SU-DHL-6 (cell line): ENCODE measurements around the gene FGF1.

ENCODE experiments used
- H2AFZ ChIP-seq: fragments of 200-600 bp; sonication (generic); 2 replicates; pipeline ENCODE4 v1.6.1; 2014; ENCODE audit warnings: low read depth, mild to moderate bottlenecking, moderate library complexity, mixed read lengths, antibody characterized with exemption, low read length; ENCODE audit not compliant: severe bottlenecking
- H3F3A ChIP-seq: fragments of 200-600 bp; shearing (Covaris generic); 2 replicates; pipeline ENCODE4 v1.6.0; 2016; ENCODE audit warnings: antibody characterized with exemption, mild to moderate bottlenecking; ENCODE audit not compliant: insufficient read depth
- H3K27ac ChIP-seq: fragments of 200-600 bp; sonication (generic); 2 replicates; pipeline ENCODE4 v1.5.1; 2016; ENCODE audit warnings: low read depth, mild to moderate bottlenecking, low read length, moderate library complexity, mixed read lengths
- H3K27me3 ChIP-seq: fragments of 200-600 bp; sonication (generic), shearing (Covaris generic); 2 replicates; pipeline ENCODE4 v1.6.0; 2014; ENCODE audit warnings: mild to moderate bottlenecking, low read length
- H3K36me3 ChIP-seq: fragments of 200-600 bp; sonication (generic); 2 replicates; pipeline ENCODE4 v1.6.1; 2014; ENCODE audit warnings: mild to moderate bottlenecking, low read length, mixed read lengths
- H3K4me2 ChIP-seq: fragments of 300-600, 200-600 bp; shearing (Covaris generic), sonication (generic); 2 replicates; pipeline ENCODE4 v1.6.0; 2014; ENCODE audit warnings: low read length, low read depth, mild to moderate bottlenecking; ENCODE audit not compliant: poor library complexity, severe bottlenecking
- H3K4me3 ChIP-seq: fragments of 200-600 bp; sonication (generic); 2 replicates; pipeline ENCODE4 v1.5.1; 2014; ENCODE audit warnings: antibody characterized with exemption, low read length, mild to moderate bottlenecking, mixed read lengths; ENCODE audit not compliant: insufficient read depth, poor library complexity, severe bottlenecking
- H3K79me2 ChIP-seq: fragments of 200-600 bp; sonication (generic); 2 replicates; pipeline ENCODE4 v1.6.1; 2014; ENCODE audit warnings: mild to moderate bottlenecking, low read length, moderate library complexity; ENCODE audit not compliant: insufficient read depth
- H3K9ac ChIP-seq: fragments of 200-600 bp; sonication (generic); 2 replicates; pipeline ENCODE4 v1.7.0; 2014; ENCODE audit warnings: mild to moderate bottlenecking, low read length
- H3K9me2 ChIP-seq: fragments of 200-600 bp; sonication (generic); replicated peaks from 2 replicates; pipeline ENCODE4 v1.6.1; 2014; ENCODE audit warnings: low read length; ENCODE audit not compliant: insufficient read depth
- H3K9me3 ChIP-seq: fragments of 200-600 bp; sonication (generic); 2 replicates; pipeline ENCODE4 v1.6.1; 2014; ENCODE audit warnings: low read length, mixed read lengths; ENCODE audit not compliant: insufficient read depth
- H4K20me1 ChIP-seq: fragments of 200-600 bp; sonication (generic); 2 replicates; pipeline ENCODE4 v1.6.1; 2014; ENCODE audit warnings: low read depth, mild to moderate bottlenecking, antibody characterized with exemption, low read length, moderate library complexity, mixed read lengths
- EZH2phosphoT487 ChIP-seq: fragments of 200-600 bp; sonication (generic), shearing (Covaris generic); conservative IDR thresholded peaks from 2 replicates; pipeline ENCODE4 v1.6.1; 2018; ENCODE audit warnings: mild to moderate bottlenecking, antibody characterized with exemption, low read length, moderate library complexity, mixed read lengths
- TF ChIP-seq, protein P1 (sequence below): fragments of 200-600 bp; sonication (generic); IDR thresholded peaks from one replicate; pipeline ENCODE4 v1.5.1; 2017; ENCODE audit warnings: antibody characterized with exemption, mild to moderate bottlenecking, low read length, moderate library complexity; ENCODE audit not compliant: insufficient read depth, poor library complexity, severe bottlenecking

FGF1 gene

DNA sequence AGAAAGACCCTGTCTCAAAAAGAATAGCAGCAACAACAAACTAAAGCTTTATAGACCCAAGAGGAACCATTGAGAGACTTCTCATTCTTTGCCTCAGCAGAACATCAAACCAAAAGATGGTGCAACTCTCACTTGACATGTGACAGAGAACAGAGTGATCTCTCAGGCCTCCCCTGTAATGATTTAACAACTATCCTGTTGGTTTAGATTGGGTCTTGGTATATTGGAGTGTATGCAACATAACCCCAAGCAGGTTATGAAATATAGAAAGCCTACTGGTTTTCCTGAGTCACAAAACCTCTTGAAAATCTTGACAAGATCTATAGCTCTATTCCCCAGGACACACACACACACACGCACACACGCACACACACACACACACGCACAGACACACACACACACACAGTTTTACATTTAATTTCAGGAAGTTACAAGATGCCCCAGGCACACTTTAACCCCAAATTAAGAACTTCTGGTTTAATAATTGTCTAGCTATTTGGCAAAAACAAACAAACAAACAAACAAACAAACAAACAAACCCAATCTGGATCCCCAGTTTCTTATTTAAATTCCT, 6.5 kb upstream of the FGF1 start:
- H3K9me3 ChIP-seq, result no peaks in the 10 kb centered on the region
- H2AFZ ChIP-seq, result no peak overlapping the region
- H3K4me3 ChIP-seq, result no peak overlapping the region
- TF ChIP-seq, protein P1, sequence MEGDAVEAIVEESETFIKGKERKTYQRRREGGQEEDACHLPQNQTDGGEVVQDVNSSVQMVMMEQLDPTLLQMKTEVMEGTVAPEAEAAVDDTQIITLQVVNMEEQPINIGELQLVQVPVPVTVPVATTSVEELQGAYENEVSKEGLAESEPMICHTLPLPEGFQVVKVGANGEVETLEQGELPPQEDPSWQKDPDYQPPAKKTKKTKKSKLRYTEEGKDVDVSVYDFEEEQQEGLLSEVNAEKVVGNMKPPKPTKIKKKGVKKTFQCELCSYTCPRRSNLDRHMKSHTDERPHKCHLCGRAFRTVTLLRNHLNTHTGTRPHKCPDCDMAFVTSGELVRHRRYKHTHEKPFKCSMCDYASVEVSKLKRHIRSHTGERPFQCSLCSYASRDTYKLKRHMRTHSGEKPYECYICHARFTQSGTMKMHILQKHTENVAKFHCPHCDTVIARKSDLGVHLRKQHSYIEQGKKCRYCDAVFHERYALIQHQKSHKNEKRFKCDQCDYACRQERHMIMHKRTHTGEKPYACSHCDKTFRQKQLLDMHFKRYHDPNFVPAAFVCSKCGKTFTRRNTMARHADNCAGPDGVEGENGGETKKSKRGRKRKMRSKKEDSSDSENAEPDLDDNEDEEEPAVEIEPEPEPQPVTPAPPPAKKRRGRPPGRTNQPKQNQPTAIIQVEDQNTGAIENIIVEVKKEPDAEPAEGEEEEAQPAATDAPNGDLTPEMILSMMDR, result no peak
- TF ChIP-seq EZH2phosphoT487, result no peak
- no peaks in the 10 kb centered on the region for H4K20me1 ChIP-seq
- no peaks in the 10 kb centered on the region for H3F3A ChIP-seq
- no peak overlapping the region for H3K27ac ChIP-seq
- no peaks in the 10 kb centered on the region for H3K27me3 ChIP-seq
- no peaks in the 10 kb centered on the region for H3K9me2 ChIP-seq
- no peak overlapping the region for H3K9ac ChIP-seq
- no peak overlapping the region for H3K4me2 ChIP-seq
- no peaks in the 10 kb centered on the region for H3K79me2 ChIP-seq
- no peaks in the 10 kb centered on the region for H3K36me3 ChIP-seq

DNA sequence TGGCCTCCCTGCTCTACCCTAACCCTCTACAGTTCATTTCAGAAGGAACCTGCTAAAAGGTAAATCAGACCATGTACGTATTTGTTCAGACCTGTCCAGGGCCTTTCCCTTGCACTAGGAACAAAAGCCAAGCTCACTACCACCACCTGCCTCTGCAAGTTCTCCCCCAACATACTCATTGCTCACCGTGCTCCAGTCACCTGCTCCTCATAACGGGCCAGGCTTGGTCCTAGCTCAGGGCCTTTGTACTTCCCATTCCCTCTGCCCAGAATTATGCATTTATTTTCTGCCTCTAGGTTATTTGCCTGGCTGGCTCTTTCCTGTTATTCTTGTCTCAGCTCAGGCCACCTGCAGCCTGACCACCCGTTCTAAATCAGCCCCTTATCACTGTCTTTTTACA, 4.8 kb upstream of the FGF1 start:
- H4K20me1 ChIP-seq, result no peaks in the 10 kb centered on the region
- H3K4me2 ChIP-seq, result no peak overlapping the region
- no peaks in the 10 kb centered on the region for H3K9me3 ChIP-seq
- H3K4me3 ChIP-seq, result no peak overlapping the region
- no peak overlapping the region for H3K9ac ChIP-seq
- no peaks in the 10 kb centered on the region for H3F3A ChIP-seq
- TF ChIP-seq, protein P1, result no peak
- TF ChIP-seq EZH2phosphoT487, result no peak
- no peak overlapping the region for H2AFZ ChIP-seq
- H3K27me3 ChIP-seq, result no peaks in the 10 kb centered on the region
- no peaks in the 10 kb centered on the region for H3K36me3 ChIP-seq
- H3K27ac ChIP-seq, result no peak overlapping the region
- no peaks in the 10 kb centered on the region for H3K79me2 ChIP-seq
- no peaks in the 10 kb centered on the region for H3K9me2 ChIP-seq

DNA sequence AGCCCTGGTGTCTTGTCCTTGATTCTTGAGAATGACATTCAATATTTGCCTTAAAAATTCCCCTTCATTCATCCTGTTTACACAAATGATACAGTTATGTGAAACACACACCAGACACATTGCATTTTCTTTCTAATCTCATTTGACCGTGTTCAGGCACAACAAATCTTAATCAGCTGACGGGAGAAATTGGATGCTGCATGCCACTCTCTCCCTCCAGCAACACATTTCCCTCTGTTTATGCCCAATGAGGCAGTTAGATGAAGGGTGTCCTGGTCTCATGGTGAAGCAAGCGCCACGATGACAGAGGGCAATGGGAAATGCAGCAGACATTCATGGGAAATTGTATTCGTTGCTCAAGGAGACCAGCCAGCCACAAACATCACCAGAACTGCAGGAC, 3.2 kb upstream of the FGF1 start:
- Histone ChIP-seq H3K36me3 (no peaks in the 10 kb centered on the region), H3K27ac (no peak overlapping the region), H3F3A (no peaks in the 10 kb centered on the region), H2AFZ (no peak overlapping the region), H3K9me2 (no peaks in the 10 kb centered on the region), H3K27me3 (no peaks in the 10 kb centered on the region), H3K79me2 (no peaks in the 10 kb centered on the region), H3K4me2 (no peak overlapping the region), H3K4me3 (no peak overlapping the region), H4K20me1 (no peaks in the 10 kb centered on the region), H3K9ac (no peak overlapping the region), H3K9me3 (no peaks in the 10 kb centered on the region)
- TF ChIP-seq, protein P1, result no peak
- TF ChIP-seq EZH2phosphoT487, result no peak
